Sigmoid colon (tissue), 4 donors: Measurements from ENCODE around the gene VPS35L.
"Not testable (repeated sequence)": the region's sequence is repeated elsewhere in the genome, so short reads cannot be mapped to it uniquely, and the experiment has no call there.

Source experiments
- CTCF ChIP-seq, 4 experiments: fragments of 450-650 bp in 3 of 4; fragments of 200-600 bp in 1 of 4; IDR thresholded peaks; one replicate each; pipeline ENCODE4 v1.5.1; 2016 to 2019; ENCODE audit warnings: antibody characterized with exemption in 4 of 4, mild to moderate bottlenecking in 3 of 4, moderate library complexity in 2 of 4
- POLR2AphosphoS5 ChIP-seq, 4 donors: sonication (generic); formaldehyde crosslinking; IDR thresholded peaks; one replicate each; pipeline ENCODE4 v1.6.1; 2017; ENCODE audit warnings: antibody characterized with exemption in 4 of 4

- not testable (repeated sequence) for TF ChIP-seq POLR2AphosphoS5, CTCF (IDR thresholded peaks at IDR 0.05)
Observed at GRCh38 chr16:19665313-19665712, 109.8 kb downstream of the VPS35L start.
